ENCODE results near the gene GSTO2.

- TF ChIP-seq CTCF (IDR thresholded peaks at IDR 0.05; ENCODE audit: insufficient read depth, low read depth, low read length) (no peak), EZH2 (IDR thresholded peaks at IDR 0.05; ENCODE audit: insufficient read depth, low read length) (no peak)
Observed at GRCh38 chr10:104253606-104254410, 15.2 kb upstream of the GSTO2 start.
